Vagina (tissue), 2 donors: ENCODE results near the gene SETBP1.

Source experiments
- CTCF ChIP-seq, 3 experiments: fragments of 450-650 bp in 2 of 3; fragments of 200-600 bp in 1 of 3; sonication (generic) in 1 of 3; IDR thresholded peaks; one replicate each; pipeline ENCODE4 v1.5.1; 2017 to 2019; ENCODE audit warnings: antibody characterized with exemption in 3 of 3, mild to moderate bottlenecking in 2 of 3, moderate library complexity in 2 of 3
- POLR2A ChIP-seq, 2 donors: fragments of 450-650 bp; IDR thresholded peaks; one replicate each; pipeline ENCODE4 v1.6.1; 2017; ENCODE audit warnings: antibody characterized with exemption in 2 of 2, mild to moderate bottlenecking in 2 of 2, moderate library complexity in 2 of 2
- POLR2AphosphoS5 ChIP-seq, 2 donors: sonication (generic); formaldehyde crosslinking; IDR thresholded peaks; one replicate each; pipeline ENCODE4 v1.9.0; 2017; ENCODE audit warnings: antibody characterized with exemption in 2 of 2, mild to moderate bottlenecking in 2 of 2, low read depth in 1 of 2; ENCODE audit not compliant: insufficient read depth in 1 of 2

GRCh38 chr18:44878335-44878734, 197.6 kb downstream of the SETBP1 start:
- TF ChIP-seq CTCF (IDR thresholded peaks at IDR 0.05) (no peak), POLR2AphosphoS5 (IDR thresholded peaks at IDR 0.05; ENCODE audit: insufficient read depth in 1 of 2, low read depth in 1 of 2) (no peak), POLR2A (IDR thresholded peaks at IDR 0.05) (no peak)
